Thyroid gland (tissue), 4 donors: ENCODE results near the gene SOX1. TPM values are rescaled to one million over a fixed set of nuclear protein-coding genes. Genes with fewer than 3 reads are reported as not detected.

Experiments used
- DNase-seq, 2 donors: peaks; one replicate each; pipeline ENCODE4 v3.0.0-alpha.2; 2019
- H3K27ac ChIP-seq, 3 donors: fragments of 200-600 bp; sonication (generic); 1 replicate in 2 of 3; 2 replicates in 1 of 3; pipeline ENCODE4 v1.5.1; 2016 to 2019; ENCODE audit warnings: mild to moderate bottlenecking in 1 of 3, moderate library complexity in 1 of 3
- H3K27me3 ChIP-seq: fragments of 200-600 bp; sonication (generic); one replicate; pipeline ENCODE4 v1.5.1; 2019
- H3K36me3 ChIP-seq, 2 donors: fragments of 200-600 bp; sonication (generic); one replicate each; pipeline ENCODE4 v1.5.1; 2016 to 2019
- H3K4me1 ChIP-seq, 2 donors: fragments of 200-600 bp; sonication (generic); one replicate each; pipeline ENCODE4 v1.5.1; 2017 to 2019
- H3K4me3 ChIP-seq, 3 donors: fragments of 200-600 bp; sonication (generic); replicated peaks in 1 of 3; 1 replicate in 2 of 3; 2 replicates in 1 of 3; pipeline ENCODE4 v1.5.1; 2016; ENCODE audit warnings: mild to moderate bottlenecking in 1 of 3
- H3K9me3 ChIP-seq: fragments of 200-600 bp; sonication (generic); one replicate; pipeline ENCODE4 v1.5.1; 2017
- POLR2A ChIP-seq, 2 donors: fragments of 450-650 bp; IDR thresholded peaks; one replicate each; pipeline ENCODE4 v1.6.1; 2017; ENCODE audit warnings: antibody characterized with exemption in 2 of 2, mild to moderate bottlenecking in 2 of 2, moderate library complexity in 1 of 2
- WGBS, 2 donors: methylation state at CpG; one replicate each; pipeline ENCODE4 v1.1.5; 2017; 5-methylcytosine and 5-hydroxymethylcytosine counted together
- intact Hi-C: fragments of 100-400 bp; cut with DNase I; formaldehyde crosslinking; loops from one replicate; pipeline ENCODE4 v1.15.1; 2023
- total RNA-seq, 4 donors: library from RNA; depleted of rRNA; stranded (reverse); fragments of >200 nt; gene quantifications; one replicate each; pipeline ENCODE4 v1.2.3, GENCODE V29; 2016
- TF ChIP-seq, protein P1 (sequence below), 6 experiments: fragments of 200-600 bp in 3 of 6; fragments of 450-650 bp in 3 of 6; sonication (generic) in 3 of 6; IDR thresholded peaks; one replicate each; pipeline ENCODE4 v1.5.1; 2016 to 2019; ENCODE audit warnings: antibody characterized with exemption in 6 of 6, mild to moderate bottlenecking in 2 of 6, inconsistent platforms in 1 of 6, moderate library complexity in 1 of 6

SOX1 gene
- total RNA-seq, 4 donors from 2014 or later: 0.11 TPM; not detected in 3

DNA sequence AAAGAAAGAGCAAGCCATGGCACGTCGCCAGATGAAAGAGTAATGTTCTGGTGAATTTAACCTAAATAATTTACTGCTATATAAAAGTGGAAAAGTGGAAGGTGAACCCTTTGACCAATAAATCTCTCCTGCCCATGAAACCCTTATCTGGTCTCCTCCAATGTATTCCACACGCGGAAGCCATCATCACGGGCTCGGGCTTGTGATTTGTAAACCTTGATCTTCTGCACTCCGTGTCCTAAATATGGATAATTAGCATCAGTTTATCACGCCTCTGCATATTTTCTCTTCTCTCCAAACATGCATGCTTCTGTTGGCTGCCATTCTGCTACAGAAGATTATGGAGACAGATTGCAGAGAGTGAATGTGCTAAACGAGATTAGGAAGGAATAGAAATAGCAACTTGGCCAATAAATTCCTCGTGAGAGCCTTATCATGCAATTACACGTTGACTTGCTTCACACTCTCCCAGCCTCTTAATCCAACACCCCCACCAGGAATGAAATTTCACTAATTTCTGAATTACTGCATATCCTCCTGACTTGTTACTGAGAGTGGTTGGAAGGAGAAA is 34.5 kb downstream of the SOX1 start:
- Histone ChIP-seq H3K9me3 (no peaks in the 10 kb centered on the region), H3K4me3 (no peak overlapping the region), H3K36me3 (no peaks in the 10 kb centered on the region), H3K4me1 (peaks cover 22 to 40% of the 10 kb centered on the region in 2 donors), H3K27ac (no peak overlapping the region), H3K27me3 (peaks cover 17% of the 10 kb centered on the region)
- no peak for DNase-seq
- 70 to 73% methylated on average over 11 of the region's 11 CpGs for WGBS, 2 donors
- no peak for TF ChIP-seq POLR2A (IDR thresholded peaks at IDR 0.05)
- TF ChIP-seq, protein P1, sequence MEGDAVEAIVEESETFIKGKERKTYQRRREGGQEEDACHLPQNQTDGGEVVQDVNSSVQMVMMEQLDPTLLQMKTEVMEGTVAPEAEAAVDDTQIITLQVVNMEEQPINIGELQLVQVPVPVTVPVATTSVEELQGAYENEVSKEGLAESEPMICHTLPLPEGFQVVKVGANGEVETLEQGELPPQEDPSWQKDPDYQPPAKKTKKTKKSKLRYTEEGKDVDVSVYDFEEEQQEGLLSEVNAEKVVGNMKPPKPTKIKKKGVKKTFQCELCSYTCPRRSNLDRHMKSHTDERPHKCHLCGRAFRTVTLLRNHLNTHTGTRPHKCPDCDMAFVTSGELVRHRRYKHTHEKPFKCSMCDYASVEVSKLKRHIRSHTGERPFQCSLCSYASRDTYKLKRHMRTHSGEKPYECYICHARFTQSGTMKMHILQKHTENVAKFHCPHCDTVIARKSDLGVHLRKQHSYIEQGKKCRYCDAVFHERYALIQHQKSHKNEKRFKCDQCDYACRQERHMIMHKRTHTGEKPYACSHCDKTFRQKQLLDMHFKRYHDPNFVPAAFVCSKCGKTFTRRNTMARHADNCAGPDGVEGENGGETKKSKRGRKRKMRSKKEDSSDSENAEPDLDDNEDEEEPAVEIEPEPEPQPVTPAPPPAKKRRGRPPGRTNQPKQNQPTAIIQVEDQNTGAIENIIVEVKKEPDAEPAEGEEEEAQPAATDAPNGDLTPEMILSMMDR (IDR thresholded peaks at IDR 0.05): no peak
- intact Hi-C loops: no loop called here

DNA sequence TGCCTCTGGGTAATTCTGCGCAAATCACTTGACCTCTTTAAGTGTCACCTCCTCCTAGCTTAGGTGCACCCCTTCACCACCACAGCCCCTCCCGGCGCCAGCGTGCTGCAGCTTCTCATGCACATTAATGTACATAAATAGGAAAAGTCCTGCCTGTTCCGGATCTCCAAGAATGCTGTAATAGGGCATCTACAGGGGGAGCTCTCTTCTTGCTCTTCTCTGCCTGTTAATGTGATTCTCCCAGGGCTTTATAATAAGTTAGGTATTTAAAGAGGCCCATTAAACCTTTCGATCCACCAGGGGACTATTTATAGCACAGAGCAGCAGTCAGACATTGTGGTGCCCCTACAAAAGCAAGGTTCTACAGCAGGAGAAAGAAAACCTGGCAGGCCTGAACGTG is 35.3 kb downstream of the SOX1 start:
- DNase-seq: no peak
- H3K27me3 ChIP-seq: peaks cover 22% of the 10 kb centered on the region
- no peak for TF ChIP-seq POLR2A (IDR thresholded peaks at IDR 0.05)
- TF ChIP-seq, protein P1 (IDR thresholded peaks at IDR 0.05): no peak

DNA sequence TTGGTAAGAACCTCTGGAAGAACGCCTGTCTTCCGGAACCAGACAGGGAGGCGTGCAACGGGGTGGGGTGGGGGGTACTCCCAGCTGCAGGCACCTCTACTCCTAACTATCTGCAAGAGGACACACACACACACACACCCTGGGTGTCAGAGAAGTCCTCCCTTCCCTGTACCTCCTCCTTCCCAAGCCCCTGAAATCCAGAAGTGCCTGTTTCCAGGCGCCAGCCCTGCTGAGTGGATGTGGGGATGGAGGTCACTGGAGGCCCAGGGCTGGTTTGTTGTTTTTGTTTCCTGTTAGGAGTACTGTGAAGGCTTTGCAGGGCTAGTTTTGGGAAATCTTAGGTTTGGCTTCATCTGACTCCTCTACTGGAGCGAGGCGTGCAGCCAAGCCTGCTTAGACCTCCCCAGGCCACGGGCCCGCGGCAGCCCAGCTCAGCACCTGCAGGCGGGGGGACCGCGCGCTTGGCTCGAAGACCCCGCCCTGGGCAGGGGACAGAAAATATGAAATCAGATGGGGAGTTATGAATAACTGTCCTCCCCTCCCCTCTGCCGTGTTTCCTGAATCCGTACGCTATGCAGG is 36.4 kb downstream of the SOX1 start:
- Histone ChIP-seq H3K27me3 (peaks cover 32% of the 10 kb centered on the region), H3K36me3 (no peaks in the 10 kb centered on the region), H3K4me1 (peaks cover 15 to 28% of the 10 kb centered on the region in 2 donors), H3K4me3 (no peak overlapping the region), H3K27ac (no peak overlapping the region), H3K9me3 (no peaks in the 10 kb centered on the region)
- intact Hi-C loops: no loop called here
- DNase-seq: no peak
- TF ChIP-seq, protein P1 (IDR thresholded peaks at IDR 0.05): no peak
- TF ChIP-seq POLR2A (IDR thresholded peaks at IDR 0.05): no peak
- WGBS, 2 donors: 25 to 36% methylated on average over 12 to 14 of the region's 19 CpGs

More for the DNA sequence above, 35.3 kb downstream of the SOX1 start:
- Histone ChIP-seq H3K4me3 (no peak overlapping the region), H3K27ac (no peak overlapping the region), H3K36me3 (no peaks in the 10 kb centered on the region), H3K4me1 (peaks cover 21 to 38% of the 10 kb centered on the region in 2 donors), H3K9me3 (no peaks in the 10 kb centered on the region)
- intact Hi-C loops: no loop called here
- 31 to 39% methylated on average over 7 of the region's 7 CpGs for WGBS, 2 donors

DNA sequence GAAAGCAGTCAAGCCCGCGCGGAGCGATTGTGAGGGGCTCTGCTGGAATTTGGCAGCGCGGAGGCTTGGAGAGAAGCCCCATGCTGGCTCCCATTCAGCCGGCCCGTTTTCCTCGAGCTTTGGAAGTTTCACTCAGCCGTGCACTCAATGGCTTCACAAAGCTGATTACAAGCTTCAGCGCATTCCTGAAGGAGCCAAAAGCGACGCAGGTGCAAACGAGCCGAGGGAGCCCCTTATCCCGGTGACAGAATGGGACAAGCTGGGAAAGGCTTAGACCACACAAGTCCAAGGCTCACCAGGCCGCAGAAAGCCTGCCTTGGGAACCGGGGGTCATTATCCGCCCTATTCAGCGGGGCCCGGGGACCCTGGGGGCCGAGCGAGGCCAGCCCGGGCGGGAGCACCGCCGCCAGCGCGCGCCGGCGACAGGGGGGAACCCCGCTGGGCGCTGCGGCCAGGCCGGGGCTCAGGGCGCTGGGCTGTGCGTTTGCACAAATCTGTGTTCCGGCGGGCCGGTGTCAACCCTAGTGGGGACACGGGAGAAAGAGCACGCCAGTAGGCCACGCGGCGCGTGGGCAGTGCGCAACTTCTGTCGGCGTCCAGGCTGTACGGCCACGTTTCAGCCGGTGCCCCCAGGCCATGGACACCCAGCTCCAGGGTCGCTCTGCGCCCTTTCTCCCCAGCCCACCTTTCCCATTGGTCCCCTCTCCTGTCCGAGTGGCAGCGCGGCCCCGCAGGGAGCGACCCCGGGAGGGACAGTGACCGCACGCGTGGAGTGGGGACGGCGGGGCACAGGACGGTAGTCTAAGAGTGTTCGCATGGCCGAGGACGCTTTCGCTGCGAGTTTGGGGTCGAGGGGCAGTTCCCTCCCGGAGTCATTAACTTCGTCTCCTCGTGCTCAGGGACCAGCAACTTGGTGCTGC is 37.3 kb downstream of the SOX1 start:
- peaks cover 15 to 23% of the 10 kb centered on the region in 2 donors for H3K4me1 ChIP-seq
- H3K9me3 ChIP-seq: no peaks in the 10 kb centered on the region
- TF ChIP-seq, protein P1 (IDR thresholded peaks at IDR 0.05): no peak
- TF ChIP-seq POLR2A (IDR thresholded peaks at IDR 0.05): no peak
- no peak overlapping the region for H3K4me3 ChIP-seq
- H3K27me3 ChIP-seq: peaks cover 32% of the 10 kb centered on the region
- intact Hi-C loops: no loop called here
- DNase-seq: peak; percentile 25 to 29
- no peaks in the 10 kb centered on the region for H3K36me3 ChIP-seq
- no peak overlapping the region for H3K27ac ChIP-seq
- WGBS, 2 donors: 5 to 6% methylated on average over 19 to 66 of the region's 76 CpGs
